GM12878 (cell line): ENCODE measurements around the gene OR10S1. TPM values are rescaled to one million over a fixed set of nuclear protein-coding genes. Genes with fewer than 3 reads are reported as not detected.

Source experiments
- ATAC-seq: fragments of 200-7000 bp; cut with Tn5 transposase; 3 replicates; pipeline ENCODE4 v1.9.1; 2020; ENCODE audit warnings: mild to moderate bottlenecking, moderate library complexity
- BruUV-seq: library from RNA; stranded (reverse); fragments of 400-500 nt; replicated peaks from 2 replicates; lab custom pipeline; 2021; lab: Mats Ljungman, UMichigan
- CTCF ChIA-PET: fragments of 300-600 bp; sonication (Branson Sonifier 250); formaldehyde crosslinking; extraction: SDS; loops from one replicate; lab custom pipeline; 2021; ENCODE audit warnings: inconsistent platforms; lab: Yijun Ruan, JAX
- POLR2A ChIA-PET: fragments of 350-600 bp; formaldehyde crosslinking; extraction: SDS; loops from one replicate; lab custom pipeline; 2021; ENCODE audit warnings: inconsistent platforms; lab: Charles Lee
- RAD21 ChIA-PET: fragments of 300-600 bp; sonication (Branson Sonifier 250); formaldehyde crosslinking; loops from one replicate; lab custom pipeline; 2023; ENCODE audit warnings: antibody characterized with exemption; ENCODE audit not compliant: unreplicated experiment; lab: Charles Lee
- SMC1A ChIA-PET: fragments of 300-600 bp; sonication (Branson Sonifier 250); formaldehyde crosslinking; loops from one replicate; lab custom pipeline; 2023; ENCODE audit not compliant: unreplicated experiment, uncharacterized antibody; lab: Charles Lee
- DNase-seq: peaks from one replicate; pipeline ENCODE4 v3.0.0-alpha.2; 2011; ENCODE audit warnings: low read depth, low spot score
- FAIRE-seq: peaks from 3 replicates; lab custom pipeline; 2011; peaks lifted over from hg19 to GRCh38; lab: Jason Lieb, UNC
- H2AFZ ChIP-seq: 2 replicates; pipeline ENCODE4 v1.6.0; 2011; ENCODE audit warnings: low read depth, low read length, control low read depth; ENCODE audit not compliant: control insufficient read depth
- H3K27ac ChIP-seq: 2 replicates; pipeline ENCODE4 v1.5.1; 2011; ENCODE audit warnings: control low read depth; ENCODE audit not compliant: control insufficient read depth, insufficient read depth
- H3K27me3 ChIP-seq, 2 experiments: replicated peaks in 1 of 2; 2 replicates each; pipeline versions ENCODE4 v1.6.0 to v1.6.1; 2011; ENCODE audit warnings: low read length in 1 of 2; ENCODE audit not compliant: control insufficient read depth in 2 of 2, insufficient read depth in 2 of 2
- H3K36me3 ChIP-seq, 2 experiments: 2 replicates each; pipeline ENCODE4 v1.5.1; 2011; ENCODE audit warnings: low read length in 1 of 2; ENCODE audit not compliant: control insufficient read depth in 2 of 2, insufficient read depth in 2 of 2
- H3K4me1 ChIP-seq: 2 replicates; pipeline ENCODE4 v1.6.1; 2011; ENCODE audit warnings: mild to moderate bottlenecking, low read length, moderate library complexity, mixed read lengths; ENCODE audit not compliant: control insufficient read depth, insufficient read depth
- H3K4me2 ChIP-seq: 2 replicates; pipeline ENCODE4 v1.6.0; 2011; ENCODE audit warnings: control low read depth; ENCODE audit not compliant: control insufficient read depth, insufficient read depth
- H3K4me3 ChIP-seq: fragments of 200-600 bp; sonication (generic); 2 replicates; pipeline ENCODE4 v1.5.1; 2016
- H3K79me2 ChIP-seq: 2 replicates; pipeline ENCODE4 v1.6.0; 2011; ENCODE audit warnings: low read length; ENCODE audit not compliant: control insufficient read depth, insufficient read depth
- H3K9ac ChIP-seq: 2 replicates; pipeline ENCODE4 v1.8.0; 2011; ENCODE audit warnings: low read length, control low read depth, mixed read lengths; ENCODE audit not compliant: control insufficient read depth, insufficient read depth
- H3K9me3 ChIP-seq: replicated peaks from 3 replicates; pipeline ENCODE4 v1.5.1; 2011; ENCODE audit warnings: mild to moderate bottlenecking, low read length; ENCODE audit not compliant: control insufficient read depth, insufficient read depth
- H4K20me1 ChIP-seq: 2 replicates; pipeline ENCODE4 v1.6.0; 2011; ENCODE audit not compliant: control insufficient read depth, insufficient read depth
- E2F8 ChIP-seq: fragments of 450-650 bp; IDR thresholded peaks from 2 replicates; pipeline ENCODE4 v1.6.1; 2018; ENCODE audit warnings: mild to moderate bottlenecking, low read depth, moderate library complexity; ENCODE audit not compliant: partially characterized antibody
- EED ChIP-seq: sonication (generic); IDR thresholded peaks from 2 replicates; pipeline ENCODE4 v1.6.1; 2016; ENCODE audit warnings: antibody characterized with exemption, low read depth
- HCFC1 ChIP-seq: fragments of 150-350 bp; IDR thresholded peaks from 2 replicates; pipeline ENCODE4 v1.6.1; 2014; ENCODE audit warnings: low read length
- MEF2A ChIP-seq: IDR thresholded peaks from 2 replicates; pipeline ENCODE4 v1.6.1; 2011; ENCODE audit warnings: low read depth, mild to moderate bottlenecking, low read length, moderate library complexity; ENCODE audit not compliant: insufficient read depth
- NFYB ChIP-seq: IDR thresholded peaks from 2 replicates; pipeline ENCODE4 v1.6.1; 2011; ENCODE audit warnings: low read depth, mild to moderate bottlenecking, low read length, improper control_type of control experiment, moderate library complexity; ENCODE audit not compliant: insufficient read depth
- RAD21 ChIP-seq: IDR thresholded peaks from 2 replicates; pipeline ENCODE4 v1.6.1; 2011; ENCODE audit warnings: mild to moderate bottlenecking, low read depth, low read length, moderate library complexity; ENCODE audit not compliant: insufficient read depth
- SIX5 ChIP-seq: IDR thresholded peaks from 2 replicates; pipeline ENCODE4 v1.6.1; 2011; ENCODE audit warnings: mild to moderate bottlenecking, low read depth, low read length, moderate library complexity; ENCODE audit not compliant: severe bottlenecking
- SMC3 ChIP-seq: IDR thresholded peaks from 2 replicates; pipeline ENCODE4 v1.6.1; 2011; ENCODE audit warnings: low read length, improper control_type of control experiment, borderline replicate concordance
- SREBF1 ChIP-seq: IDR thresholded peaks from 2 replicates; pipeline ENCODE4 v1.6.1; 2012; ENCODE audit warnings: mild to moderate bottlenecking, low read length
- WGBS: methylation state at CpG from one replicate; pipeline ENCODE4 v1.1.6; 2016; ENCODE audit warnings: low lambda C conversion rate; ENCODE audit not compliant: insufficient replicate concordance, insufficient coverage; ENCODE audit errors: missing lambda C conversion rate; 5-methylcytosine and 5-hydroxymethylcytosine counted together
- in situ Hi-C: fragments of 300-500 bp; cut with MboI; formaldehyde crosslinking; loops from 9 replicates; pipeline ENCODE4 v1.14.3; 2018; ENCODE audit warnings: mixed read lengths
- intact Hi-C: fragments of 100-400 bp; cut with micrococcal nuclease; formaldehyde crosslinking; loops from one replicate; pipeline ENCODE4 v1.14.2; 2022; ENCODE audit not compliant: unreplicated experiment
- polyA plus RNA-seq, 11 experiments: library from polyadenylated mRNA; depleted of rRNA in 4 of 11; unstranded in 6 of 11; stranded (reverse) in 5 of 11; fragments of >200 nt; fragmentation: Nextera tagmentation in 4 of 11; fragmentation: Illumina TruSeq in 1 of 11; extraction: Ambion mirVana in 4 of 11; extraction: Trizol in 1 of 11; gene quantifications; 1 replicate in 1 of 11; 2 replicates in 10 of 11; pipeline versions ENCODE4 v1.2.1 to v1.2.3, GENCODE V29; 2011 to 2016; ENCODE audit warnings: inconsistent platforms in 2 of 11, missing spikeins in 2 of 11, low read depth in 1 of 11
- total RNA-seq, 4 experiments: library from RNA; depleted of rRNA in 3 of 4; stranded (reverse); fragments of >200 nt in 3 of 4; fragmentation: Illumina TruSeq in 1 of 4; extraction: Trizol in 1 of 4; gene quantifications; 2 replicates each; pipeline versions ENCODE4 v1.2.1 to v1.2.3, GENCODE V29; 2013 to 2021

The OR10S1 gene
- total and polyA plus RNA-seq, 10 of the 15 experiments (the other 5 are each of a cell fraction or from before 2014, with no cell fraction given), result not detected

DNA sequence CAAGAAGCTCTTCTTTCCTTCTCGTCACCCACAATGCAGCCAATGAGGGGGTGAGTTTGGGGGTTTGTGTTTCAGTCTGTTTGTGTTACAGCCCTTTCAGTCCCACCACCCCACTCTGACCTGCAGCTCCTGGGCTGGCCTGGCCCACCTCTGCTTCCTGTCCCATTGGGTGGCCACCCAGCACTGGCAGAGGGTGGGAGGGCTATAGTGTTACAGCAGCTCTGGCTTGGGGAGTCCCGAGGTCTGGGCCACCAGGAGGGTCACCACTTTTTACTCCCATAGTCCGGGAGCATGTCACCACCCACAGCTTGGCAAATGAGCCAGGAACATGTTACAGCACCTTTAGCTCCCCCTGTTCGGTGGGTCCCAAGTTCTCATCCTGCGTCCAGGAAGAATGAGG is 1.7 kb upstream of the OR10S1 start:
- Histone ChIP-seq H3K9me3 (no peaks in the 10 kb centered on the region), H3K79me2 (no peaks in the 10 kb centered on the region), H3K4me3 (no peak overlapping the region), H3K4me2 (no peak overlapping the region), H4K20me1 (no peaks in the 10 kb centered on the region), H3K27me3 (no peaks in the 10 kb centered on the region), H2AFZ (no peak overlapping the region), H3K36me3 (no peaks in the 10 kb centered on the region), H3K27ac (no peak overlapping the region), H3K4me1 (no peaks in the 10 kb centered on the region), H3K9ac (no peak overlapping the region)
- DNase-seq (no peak), FAIRE-seq (no peak), ATAC-seq (no peak)
- SMC1A ChIA-PET, result no interaction called here
- in situ Hi-C loops, result no loop called here
- no TSS peak for BruUV-seq
- RAD21 ChIA-PET, result no interaction called here
- CTCF ChIA-PET, result no interaction called here
- POLR2A ChIA-PET, result no interaction called here
- TF ChIP-seq SIX5 (no peak), NFYB (no peak), HCFC1 (no peak), E2F8 (no peak), RAD21 (no peak), SMC3 (no peak), SREBF1 (no peak), MEF2A (no peak), EED (no peak)
- WGBS, result 9% methylated on average over 5 of the region's 5 CpGs
- intact Hi-C loops, result no loop called here
